Measurements from ENCODE around the gene ATG10. TPM values are rescaled to one million over a fixed set of nuclear protein-coding genes. Genes with fewer than 3 reads are reported as not detected.

Gene ATG10
- total and polyA plus RNA-seq, 2 experiments from 2014 or later: 12.5 to 17.7 TPM

DNA sequence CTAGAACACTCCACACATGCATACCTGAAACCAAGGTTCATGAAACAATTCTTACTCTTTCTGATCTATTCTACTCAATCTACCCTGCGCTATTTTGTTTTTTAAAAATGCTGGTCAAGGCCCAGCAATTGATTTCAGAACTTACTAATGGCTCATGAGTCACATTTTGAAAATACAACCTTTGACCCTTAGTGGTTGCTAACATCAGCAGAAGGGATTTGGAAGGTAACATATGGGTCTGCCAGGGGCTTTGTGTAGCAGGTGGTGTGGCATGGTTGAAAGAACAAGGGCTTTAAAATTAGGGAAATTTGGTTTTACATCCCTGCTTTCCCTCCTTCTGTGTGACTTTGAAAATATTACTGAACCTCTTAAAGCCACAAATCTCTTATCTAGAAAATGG is 101.4 kb downstream of the ATG10 start (continued):
- TF ChIP-seq, protein P1, sequence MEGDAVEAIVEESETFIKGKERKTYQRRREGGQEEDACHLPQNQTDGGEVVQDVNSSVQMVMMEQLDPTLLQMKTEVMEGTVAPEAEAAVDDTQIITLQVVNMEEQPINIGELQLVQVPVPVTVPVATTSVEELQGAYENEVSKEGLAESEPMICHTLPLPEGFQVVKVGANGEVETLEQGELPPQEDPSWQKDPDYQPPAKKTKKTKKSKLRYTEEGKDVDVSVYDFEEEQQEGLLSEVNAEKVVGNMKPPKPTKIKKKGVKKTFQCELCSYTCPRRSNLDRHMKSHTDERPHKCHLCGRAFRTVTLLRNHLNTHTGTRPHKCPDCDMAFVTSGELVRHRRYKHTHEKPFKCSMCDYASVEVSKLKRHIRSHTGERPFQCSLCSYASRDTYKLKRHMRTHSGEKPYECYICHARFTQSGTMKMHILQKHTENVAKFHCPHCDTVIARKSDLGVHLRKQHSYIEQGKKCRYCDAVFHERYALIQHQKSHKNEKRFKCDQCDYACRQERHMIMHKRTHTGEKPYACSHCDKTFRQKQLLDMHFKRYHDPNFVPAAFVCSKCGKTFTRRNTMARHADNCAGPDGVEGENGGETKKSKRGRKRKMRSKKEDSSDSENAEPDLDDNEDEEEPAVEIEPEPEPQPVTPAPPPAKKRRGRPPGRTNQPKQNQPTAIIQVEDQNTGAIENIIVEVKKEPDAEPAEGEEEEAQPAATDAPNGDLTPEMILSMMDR (conservative IDR thresholded peaks at IDR 0.05; ENCODE audit: low read depth in 2 of 2): no peak
- TF ChIP-seq ZNF331 (CRISPR knock-in tag; IDR thresholded peaks at IDR 0.05; ENCODE audit: low read depth): no peak
- no peak for TF ChIP-seq JUNB (IDR thresholded peaks at IDR 0.05; ENCODE audit: unreplicated experiment)
- no peak for TF ChIP-seq POLR2AphosphoS5 (IDR thresholded peaks at IDR 0.05; ENCODE audit: low read depth)

DNA sequence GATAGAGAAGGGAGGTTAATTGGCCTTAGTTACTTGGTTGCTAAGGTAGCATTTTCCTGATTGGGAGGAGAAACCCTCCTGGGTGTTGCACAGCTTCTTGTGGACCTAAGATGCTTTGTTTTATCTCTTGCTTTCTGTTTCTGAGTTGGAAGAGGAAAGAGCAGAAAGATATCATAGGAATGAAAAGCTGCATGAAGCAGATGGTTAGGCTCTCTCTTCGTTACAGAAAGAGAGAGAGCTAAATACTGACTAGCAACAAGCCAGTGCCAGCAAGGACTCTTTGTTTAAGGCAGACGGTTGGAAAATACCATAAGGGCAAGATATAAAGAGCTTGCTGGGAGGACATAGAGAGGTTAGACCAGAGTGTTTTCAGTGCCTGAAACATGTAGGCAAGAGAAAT is 103.1 kb downstream of the ATG10 start:
- peaks cover 10% of the 10 kb centered on the region; the same call in 2 of the 3 replicates for H3K9me3 Mint-ChIP-seq
- no peak overlapping the region for H3K4me3 Mint-ChIP-seq
- TF ChIP-seq, protein P2, sequence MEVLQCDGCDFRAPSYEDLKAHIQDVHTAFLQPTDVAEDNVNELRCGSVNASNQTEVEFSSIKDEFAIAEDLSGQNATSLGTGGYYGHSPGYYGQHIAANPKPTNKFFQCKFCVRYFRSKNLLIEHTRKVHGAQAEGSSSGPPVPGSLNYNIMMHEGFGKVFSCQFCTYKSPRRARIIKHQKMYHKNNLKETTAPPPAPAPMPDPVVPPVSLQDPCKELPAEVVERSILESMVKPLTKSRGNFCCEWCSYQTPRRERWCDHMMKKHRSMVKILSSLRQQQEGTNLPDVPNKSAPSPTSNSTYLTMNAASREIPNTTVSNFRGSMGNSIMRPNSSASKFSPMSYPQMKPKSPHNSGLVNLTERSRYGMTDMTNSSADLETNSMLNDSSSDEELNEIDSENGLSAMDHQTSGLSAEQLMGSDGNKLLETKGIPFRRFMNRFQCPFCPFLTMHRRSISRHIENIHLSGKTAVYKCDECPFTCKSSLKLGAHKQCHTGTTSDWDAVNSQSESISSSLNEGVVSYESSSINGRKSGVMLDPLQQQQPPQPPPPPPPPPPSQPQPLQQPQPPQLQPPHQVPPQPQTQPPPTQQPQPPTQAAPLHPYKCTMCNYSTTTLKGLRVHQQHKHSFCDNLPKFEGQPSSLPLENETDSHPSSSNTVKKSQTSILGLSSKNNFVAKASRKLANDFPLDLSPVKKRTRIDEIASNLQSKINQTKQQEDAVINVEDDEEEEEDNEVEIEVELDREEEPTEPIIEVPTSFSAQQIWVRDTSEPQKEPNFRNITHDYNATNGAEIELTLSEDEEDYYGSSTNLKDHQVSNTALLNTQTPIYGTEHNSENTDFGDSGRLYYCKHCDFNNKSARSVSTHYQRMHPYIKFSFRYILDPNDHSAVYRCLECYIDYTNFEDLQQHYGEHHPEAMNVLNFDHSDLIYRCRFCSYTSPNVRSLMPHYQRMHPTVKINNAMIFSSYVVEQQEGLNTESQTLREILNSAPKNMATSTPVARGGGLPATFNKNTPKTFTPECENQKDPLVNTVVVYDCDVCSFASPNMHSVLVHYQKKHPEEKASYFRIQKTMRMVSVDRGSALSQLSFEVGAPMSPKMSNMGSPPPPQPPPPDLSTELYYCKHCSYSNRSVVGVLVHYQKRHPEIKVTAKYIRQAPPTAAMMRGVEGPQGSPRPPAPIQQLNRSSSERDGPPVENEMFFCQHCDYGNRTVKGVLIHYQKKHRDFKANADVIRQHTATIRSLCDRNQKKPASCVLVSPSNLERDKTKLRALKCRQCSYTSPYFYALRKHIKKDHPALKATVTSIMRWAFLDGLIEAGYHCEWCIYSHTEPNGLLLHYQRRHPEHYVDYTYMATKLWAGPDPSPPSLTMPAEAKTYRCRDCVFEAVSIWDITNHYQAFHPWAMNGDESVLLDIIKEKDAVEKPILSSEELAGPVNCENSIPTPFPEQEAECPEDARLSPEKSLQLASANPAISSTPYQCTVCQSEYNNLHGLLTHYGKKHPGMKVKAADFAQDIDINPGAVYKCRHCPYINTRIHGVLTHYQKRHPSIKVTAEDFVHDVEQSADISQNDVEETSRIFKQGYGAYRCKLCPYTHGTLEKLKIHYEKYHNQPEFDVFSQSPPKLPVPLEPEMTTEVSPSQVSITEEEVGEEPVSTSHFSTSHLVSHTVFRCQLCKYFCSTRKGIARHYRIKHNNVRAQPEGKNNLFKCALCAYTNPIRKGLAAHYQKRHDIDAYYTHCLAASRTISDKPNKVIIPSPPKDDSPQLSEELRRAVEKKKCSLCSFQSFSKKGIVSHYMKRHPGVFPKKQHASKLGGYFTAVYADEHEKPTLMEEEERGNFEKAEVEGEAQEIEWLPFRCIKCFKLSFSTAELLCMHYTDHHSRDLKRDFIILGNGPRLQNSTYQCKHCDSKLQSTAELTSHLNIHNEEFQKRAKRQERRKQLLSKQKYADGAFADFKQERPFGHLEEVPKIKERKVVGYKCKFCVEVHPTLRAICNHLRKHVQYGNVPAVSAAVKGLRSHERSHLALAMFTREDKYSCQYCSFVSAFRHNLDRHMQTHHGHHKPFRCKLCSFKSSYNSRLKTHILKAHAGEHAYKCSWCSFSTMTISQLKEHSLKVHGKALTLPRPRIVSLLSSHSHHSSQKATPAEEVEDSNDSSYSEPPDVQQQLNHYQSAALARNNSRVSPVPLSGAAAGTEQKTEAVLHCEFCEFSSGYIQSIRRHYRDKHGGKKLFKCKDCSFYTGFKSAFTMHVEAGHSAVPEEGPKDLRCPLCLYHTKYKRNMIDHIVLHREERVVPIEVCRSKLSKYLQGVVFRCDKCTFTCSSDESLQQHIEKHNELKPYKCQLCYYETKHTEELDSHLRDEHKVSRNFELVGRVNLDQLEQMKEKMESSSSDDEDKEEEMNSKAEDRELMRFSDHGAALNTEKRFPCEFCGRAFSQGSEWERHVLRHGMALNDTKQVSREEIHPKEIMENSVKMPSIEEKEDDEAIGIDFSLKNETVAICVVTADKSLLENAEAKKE (CRISPR knock-in tag; IDR thresholded peaks at IDR 0.05): no peak
- TF ChIP-seq ZNF114 (CRISPR knock-in tag; IDR thresholded peaks at IDR 0.05): no peak
- no peak for TF ChIP-seq JUNB (IDR thresholded peaks at IDR 0.05; ENCODE audit: unreplicated experiment)
- no peak for TF ChIP-seq ZNF331 (CRISPR knock-in tag; IDR thresholded peaks at IDR 0.05; ENCODE audit: low read depth)
- TF ChIP-seq NANOG (IDR thresholded peaks at IDR 0.05; ENCODE audit: borderline replicate concordance): no peak
- TF ChIP-seq, protein P3, sequence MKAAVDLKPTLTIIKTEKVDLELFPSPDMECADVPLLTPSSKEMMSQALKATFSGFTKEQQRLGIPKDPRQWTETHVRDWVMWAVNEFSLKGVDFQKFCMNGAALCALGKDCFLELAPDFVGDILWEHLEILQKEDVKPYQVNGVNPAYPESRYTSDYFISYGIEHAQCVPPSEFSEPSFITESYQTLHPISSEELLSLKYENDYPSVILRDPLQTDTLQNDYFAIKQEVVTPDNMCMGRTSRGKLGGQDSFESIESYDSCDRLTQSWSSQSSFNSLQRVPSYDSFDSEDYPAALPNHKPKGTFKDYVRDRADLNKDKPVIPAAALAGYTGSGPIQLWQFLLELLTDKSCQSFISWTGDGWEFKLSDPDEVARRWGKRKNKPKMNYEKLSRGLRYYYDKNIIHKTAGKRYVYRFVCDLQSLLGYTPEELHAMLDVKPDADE (IDR thresholded peaks at IDR 0.05): no peak
- TF ChIP-seq, protein P1 (conservative IDR thresholded peaks at IDR 0.05; ENCODE audit: low read depth in 2 of 2): no peak
- no peak for TF ChIP-seq POLR2AphosphoS5 (IDR thresholded peaks at IDR 0.05; ENCODE audit: low read depth)
- no peak for TF ChIP-seq EZH2phosphoT487 (IDR thresholded peaks at IDR 0.05; ENCODE audit: unreplicated experiment)
- TF ChIP-seq STAT1 (IDR thresholded peaks at IDR 0.05; ENCODE audit: unreplicated experiment): no peak

More for the DNA sequence above, 103.1 kb downstream of the ATG10 start:
- Histone ChIP-seq H4K20me1 (replicated peaks; ENCODE audit: insufficient read depth) (no peaks in the 10 kb centered on the region), H3K27ac (ENCODE audit: low read depth) (no peak overlapping the region), H3K4me2 (no peak overlapping the region), H3K9me2 (ENCODE audit: insufficient read depth) (no peaks in the 10 kb centered on the region), H3K79me2 (replicated peaks; ENCODE audit: insufficient read depth) (no peaks in the 10 kb centered on the region), H3K4me3 (no peak overlapping the region), H3K4me1 (ENCODE audit: insufficient read depth) (no peaks in the 10 kb centered on the region), H3F3A (replicated peaks; ENCODE audit: low read depth) (no peaks in the 10 kb centered on the region), H3K27me3 (ENCODE audit: insufficient read depth) (no peaks in the 10 kb centered on the region), H2AFZ (no peak overlapping the region), H3K36me3 (ENCODE audit: insufficient read depth) (no peaks in the 10 kb centered on the region)
- Mint-ChIP-seq H3K27me3 (ENCODE audit: insufficient read depth, low read depth, poor library complexity) (no peaks in the 10 kb centered on the region), H3K4me1 (peaks cover 6% of the 10 kb centered on the region; the same call in 1 of the 3 replicates), H3K27ac (no peak overlapping the region), H3K36me3 (ENCODE audit: low read depth) (peaks cover 11% of the 10 kb centered on the region)
- ATAC-seq (peak; percentile 29; the same call in 1 of the 3 replicates), DNase-seq (ENCODE audit: low spot score) (no peak)
